HepG2 (cell line): Measurements from ENCODE around the gene P3H4. TPM values are rescaled to one million over a fixed set of nuclear protein-coding genes. Genes with fewer than 3 reads are reported as not detected.

Experiments
- CHCHD3 ChIP-seq: sonication (generic); formaldehyde crosslinking; IDR thresholded peaks from 2 replicates; pipeline ENCODE4 v1.8.0; 2022; ENCODE audit warnings: mild to moderate bottlenecking, missing genetic modification reagents, moderate library complexity
- HES4 ChIP-seq: sonication (generic); formaldehyde crosslinking; IDR thresholded peaks from 2 replicates; pipeline ENCODE4 v1.9.0; 2021; ENCODE audit warnings: mild to moderate bottlenecking, missing genetic modification reagents, borderline replicate concordance
- NFKBIZ ChIP-seq: IDR thresholded peaks from 2 replicates; pipeline ENCODE4 v1.6.1; 2018; ENCODE audit warnings: missing genetic modification reagents, missing compliant biosample characterization
- NR3C1 ChIP-seq: sonication (generic); formaldehyde crosslinking; IDR thresholded peaks from 2 replicates; pipeline ENCODE4 v1.4.0; 2020; ENCODE audit warnings: missing genetic modification reagents
- PRDM4 ChIP-seq: sonication (generic); formaldehyde crosslinking; IDR thresholded peaks from 2 replicates; pipeline ENCODE4 v1.9.0; 2021; ENCODE audit warnings: missing genetic modification reagents, borderline replicate concordance
- ZBTB46 ChIP-seq: sonication (generic); formaldehyde crosslinking; IDR thresholded peaks from 2 replicates; pipeline ENCODE4 v1.4.0; 2020; ENCODE audit warnings: mild to moderate bottlenecking, missing genetic modification reagents, borderline replicate concordance
- ZNF431 ChIP-seq: sonication (generic); formaldehyde crosslinking; IDR thresholded peaks from 2 replicates; pipeline ENCODE4 v1.9.0; 2022; ENCODE audit warnings: missing genetic modification reagents, low read depth, mild to moderate bottlenecking, borderline replicate concordance
- ZNF646 ChIP-seq: sonication (generic); formaldehyde crosslinking; IDR thresholded peaks from 2 replicates; pipeline ENCODE4 v1.9.0; 2021; ENCODE audit warnings: mild to moderate bottlenecking, missing genetic modification reagents
- polyA plus RNA-seq, 8 experiments: library from polyadenylated mRNA; depleted of rRNA in 3 of 8; stranded (reverse) in 7 of 8; unstranded in 1 of 8; fragments of >200 nt; fragmentation: Illumina TruSeq in 4 of 8; extraction: Trizol in 4 of 8; gene quantifications; 2 replicates each; pipeline versions ENCODE4 v1.2.1 to v1.2.3, GENCODE V29; 2011 to 2016; ENCODE audit warnings: low read depth in 4 of 8, missing spikeins in 1 of 8, mixed read lengths in 1 of 8; ENCODE audit not compliant: insufficient read depth in 1 of 8
- total RNA-seq, 5 experiments: library from RNA; depleted of rRNA; stranded (reverse); fragments of >200 nt; fragmentation: Illumina TruSeq; extraction: Trizol; gene quantifications; 2 replicates each; pipeline ENCODE4 v1.2.3, GENCODE V29; 2016; ENCODE audit warnings: low read depth in 1 of 5

Gene P3H4
- total and polyA plus RNA-seq, 2 of the 13 experiments (the other 11 are each of a cell fraction or from before 2014, with no cell fraction given) = 37.1 to 50.6 TPM

- TF ChIP-seq ZNF646 (CRISPR knock-in tag) (no peak), ZNF431 (CRISPR knock-in tag) (no peak), NR3C1 (CRISPR knock-in tag) (no peak), ZBTB46 (CRISPR knock-in tag) (no peak), PRDM4 (CRISPR knock-in tag) (no peak), HES4 (CRISPR knock-in tag) (no peak), CHCHD3 (CRISPR knock-in tag) (no peak), NFKBIZ (CRISPR knock-in tag) (no peak)
Observed at GRCh38 chr17:41821776-41822175, 10.0 kb upstream of the P3H4 start (continued).
